Mesenchymal stem cell (in vitro differentiated cells and primary cell): ENCODE results near the gene FCHSD1.

Experiments used
- DNase-seq: peaks from one replicate; pipeline ENCODE4 v3.0.0-alpha.2; 2013
- H2AFZ ChIP-seq: one replicate; pipeline ENCODE4 v1.6.1; 2013; ENCODE audit warnings: low read depth, mild to moderate bottlenecking, control low read depth, inconsistent platforms, low read length, moderate library complexity
- H2AK5ac ChIP-seq: 2 replicates; pipeline ENCODE4 v1.6.1; 2013; ENCODE audit warnings: low read length, moderate library complexity, mild to moderate bottlenecking, inconsistent platforms; ENCODE audit not compliant: severe bottlenecking
- H2BK120ac ChIP-seq: one replicate; pipeline ENCODE4 v1.6.1; 2013; ENCODE audit warnings: low read depth, mild to moderate bottlenecking, inconsistent platforms, low read length, moderate library complexity
- H2BK12ac ChIP-seq, 2 experiments: one replicate each; pipeline ENCODE4 v1.6.1; 2013; ENCODE audit warnings: inconsistent platforms in 2 of 2, low read length in 2 of 2, mild to moderate bottlenecking in 2 of 2, moderate library complexity in 2 of 2, control low read depth in 1 of 2
- H2BK15ac ChIP-seq: one replicate; pipeline ENCODE4 v1.6.1; 2013; ENCODE audit warnings: mild to moderate bottlenecking, low read depth, inconsistent platforms; ENCODE audit not compliant: poor library complexity, severe bottlenecking
- H2BK5ac ChIP-seq: 2 replicates; pipeline ENCODE4 v1.6.1; 2013; ENCODE audit warnings: low read depth, mild to moderate bottlenecking, low read length, control low read depth, inconsistent platforms; ENCODE audit not compliant: poor library complexity, severe bottlenecking
- H3K14ac ChIP-seq, 2 experiments: one replicate each; pipeline ENCODE4 v1.6.1; 2013; ENCODE audit warnings: inconsistent platforms in 2 of 2, low read length in 2 of 2, control low read depth in 1 of 2, mild to moderate bottlenecking in 1 of 2, moderate library complexity in 1 of 2
- H3K18ac ChIP-seq, 2 experiments: one replicate each; pipeline ENCODE4 v1.6.1; 2013; ENCODE audit warnings: inconsistent platforms in 2 of 2, low read length in 2 of 2, control low read depth in 1 of 2, low read depth in 1 of 2, mild to moderate bottlenecking in 1 of 2
- H3K23ac ChIP-seq, 2 experiments: one replicate each; pipeline ENCODE4 v1.6.1; 2013; ENCODE audit warnings: inconsistent platforms in 2 of 2, low read length in 2 of 2, mild to moderate bottlenecking in 2 of 2, moderate library complexity in 2 of 2, control low read depth in 1 of 2
- H3K27ac ChIP-seq: 2 replicates; pipeline ENCODE4 v1.5.1; 2013; ENCODE audit warnings: mild to moderate bottlenecking, moderate library complexity, low read length, control low read depth, inconsistent platforms; ENCODE audit not compliant: poor library complexity, severe bottlenecking
- H3K27me3 ChIP-seq, 2 experiments: 2 replicates each; pipeline versions ENCODE4 v1.6.1 to v1.7.0; 2013; ENCODE audit warnings: low read length in 2 of 2, mild to moderate bottlenecking in 2 of 2, moderate library complexity in 2 of 2, control low read depth in 1 of 2, inconsistent platforms in 1 of 2; ENCODE audit not compliant: control insufficient read depth in 1 of 2, insufficient read depth in 1 of 2
- H3K36me3 ChIP-seq, 2 experiments: 2 replicates each; pipeline versions ENCODE4 v1.6.1 to v1.7.0; 2013; ENCODE audit warnings: low read length in 2 of 2, control low read depth in 1 of 2, inconsistent platforms in 1 of 2, low read depth in 1 of 2, mild to moderate bottlenecking in 1 of 2; ENCODE audit not compliant: insufficient read depth in 2 of 2, control insufficient read depth in 1 of 2
- H3K4ac ChIP-seq, 2 experiments: one replicate each; pipeline ENCODE4 v1.6.1; 2013; ENCODE audit warnings: inconsistent platforms in 2 of 2, low read length in 2 of 2, mild to moderate bottlenecking in 2 of 2, moderate library complexity in 2 of 2, control low read depth in 1 of 2, low read depth in 1 of 2
- H3K4me1 ChIP-seq: 2 replicates; pipeline ENCODE4 v1.6.1; 2013; ENCODE audit warnings: low read depth, low read length, control low read depth; ENCODE audit not compliant: control insufficient read depth, insufficient read depth
- H3K4me2 ChIP-seq: 2 replicates; pipeline ENCODE4 v1.6.1; 2013; ENCODE audit warnings: low read length, mild to moderate bottlenecking, inconsistent platforms; ENCODE audit not compliant: poor library complexity, severe bottlenecking
- H3K4me3 ChIP-seq, 2 experiments: 2 replicates each; pipeline versions ENCODE4 v1.5.1 to v1.7.0; 2013; ENCODE audit warnings: low read length in 2 of 2, mild to moderate bottlenecking in 2 of 2, control low read depth in 1 of 2, low read depth in 1 of 2; ENCODE audit not compliant: insufficient read depth in 1 of 2
- H3K79me1 ChIP-seq: replicated peaks from 2 replicates; pipeline ENCODE4 v1.6.1; 2013; ENCODE audit warnings: mild to moderate bottlenecking, control low read depth, low read length, inconsistent platforms; ENCODE audit not compliant: poor library complexity, severe bottlenecking
- H3K9ac ChIP-seq: 2 replicates; pipeline ENCODE4 v1.7.0; 2013; ENCODE audit warnings: mild to moderate bottlenecking, low read length, moderate library complexity
- H3K9me3 ChIP-seq: 2 replicates; pipeline ENCODE4 v1.7.0; 2013; ENCODE audit warnings: mild to moderate bottlenecking, low read length; ENCODE audit not compliant: control insufficient read depth
- H4K8ac ChIP-seq: one replicate; pipeline ENCODE4 v1.6.1; 2013; ENCODE audit warnings: inconsistent platforms, mild to moderate bottlenecking, low read length, moderate library complexity
- H4K91ac ChIP-seq: one replicate; pipeline ENCODE4 v1.6.1; 2013; ENCODE audit warnings: mild to moderate bottlenecking, low read length, inconsistent platforms
- WGBS: methylation state at CpG from one replicate; pipeline ENCODE4 v1.1.7; 2013; ENCODE audit warnings: mixed read lengths; 5-methylcytosine and 5-hydroxymethylcytosine counted together

Gene FCHSD1

DNA sequence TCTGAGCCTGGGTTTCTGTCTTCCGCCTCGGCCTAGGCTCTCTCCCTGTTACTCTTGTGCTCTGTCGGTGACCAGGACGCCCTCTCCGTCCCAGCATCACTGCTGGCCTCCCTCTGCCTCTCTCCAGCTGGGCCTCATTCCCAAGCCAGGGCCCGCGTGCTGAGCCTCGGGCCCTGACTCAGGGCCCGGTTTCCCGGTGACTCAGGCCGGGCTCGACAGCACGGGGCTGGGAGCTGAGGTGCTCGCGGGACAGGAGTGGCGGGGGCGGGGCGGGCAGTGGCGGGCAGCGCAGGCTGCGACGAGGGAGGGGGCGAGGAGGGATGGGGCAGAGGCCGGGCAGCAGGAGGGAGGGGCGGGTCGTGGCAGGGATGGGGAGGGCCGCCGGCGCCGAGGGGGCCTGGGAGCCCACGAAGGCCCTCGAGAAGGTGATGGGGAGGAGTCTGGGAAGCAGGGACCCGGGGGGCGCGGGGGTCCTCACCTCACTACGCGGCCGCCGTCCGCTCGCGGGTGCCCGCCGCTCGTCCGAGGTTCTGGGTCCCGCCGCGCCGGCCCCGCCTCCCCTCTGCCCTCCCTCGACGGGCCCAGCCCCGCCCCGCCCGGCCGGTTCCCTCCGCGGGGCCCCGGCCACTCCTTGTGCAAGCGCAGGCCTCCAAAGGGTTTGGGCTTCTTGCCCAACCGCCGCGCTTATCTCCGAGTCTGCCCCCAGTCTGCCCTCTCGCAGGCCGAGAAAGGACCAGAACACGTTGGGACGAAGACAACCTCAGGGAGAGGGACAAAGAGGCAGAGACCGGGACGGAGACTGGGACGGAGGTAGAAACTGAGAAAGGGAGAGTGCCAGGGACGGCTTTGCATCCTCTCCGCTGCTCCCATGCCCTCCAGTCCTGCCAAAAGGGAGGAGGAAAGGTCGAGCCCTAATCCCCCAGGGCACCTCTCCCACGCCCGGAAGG is 30.8 kb upstream of the FCHSD1 start, which contains the start of gene ARAP3:
ARAP3 (minus strand) TSS at position 536 of the 947 bp plus-strand sequence. CDS start 1,744 bp downstream, outside the sequence.
- Histone ChIP-seq H2BK5ac (no peak within 1 kb of the TSS), H3K9ac (peak within 1 kb of the TSS; percentile 94), H2BK120ac (peak within 1 kb of the TSS; percentile 82), H3K27ac (peak within 1 kb of the TSS; percentile 13), H3K4ac (peak within 1 kb of the TSS; percentile 39 to 94), H2AK5ac (peak within 1 kb of the TSS; percentile 23), H3K4me3 (peak within 1 kb of the TSS; percentile 54 to 78), H3K36me3 (peaks cover 18 to 21% of the 10 kb centered on the region in 2 experiments), H2BK15ac (peak within 1 kb of the TSS; percentile 92), H3K18ac (peak within 1 kb of the TSS; percentile 66 to 69), H3K9me3 (no peaks in the 10 kb centered on the region), H3K4me2 (peak within 1 kb of the TSS; percentile 84), H2AFZ (peak within 1 kb of the TSS; percentile 57), H3K27me3 (no peaks in the 10 kb centered on the region), H4K91ac (peak within 1 kb of the TSS; percentile 90), H3K4me1 (peaks cover 29% of the 10 kb centered on the region), H3K14ac (peak within 1 kb of the TSS in 1 of 2 experiments; percentile 86), H4K8ac (peak within 1 kb of the TSS; percentile 98), H2BK12ac (peak within 1 kb of the TSS; percentile 85 to 96), H3K79me1 (peaks cover 17% of the 10 kb centered on the region), H3K23ac (peak within 1 kb of the TSS in 1 of 2 experiments; percentile 53)
- WGBS = 1% methylated on average over 61 of the region's 77 CpGs
- DNase-seq = peak; percentile 91

DNA sequence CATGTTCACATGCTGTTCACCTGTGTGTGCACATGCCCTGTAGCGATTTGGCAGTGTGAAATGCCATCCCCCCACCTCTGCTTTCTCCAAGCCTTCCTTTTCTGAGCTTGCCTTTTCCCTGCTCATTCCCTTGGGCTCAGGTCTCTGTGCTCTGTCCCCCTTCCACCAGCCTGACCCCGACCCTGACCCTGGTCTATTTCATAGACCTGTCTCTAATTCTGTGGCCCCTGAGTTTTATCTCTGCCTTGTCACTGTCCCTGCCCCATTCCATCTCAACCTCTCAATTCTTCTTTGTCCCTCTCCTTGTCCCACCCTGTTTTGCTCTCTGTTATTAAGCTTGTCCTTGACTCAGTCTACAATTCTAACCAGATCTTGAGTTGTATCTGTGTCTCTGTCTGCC is 30.1 kb upstream of the FCHSD1 start:
- Histone ChIP-seq H2BK5ac (no peak overlapping the region), H3K18ac (peak overlapping the region; percentile 60 to 69), H3K9me3 (no peaks in the 10 kb centered on the region), H3K14ac (peak overlapping the region in 1 of 2 experiments; percentile 86), H3K9ac (peak overlapping the region; percentile 94), H2BK12ac (peak overlapping the region; percentile 85 to 96), H2BK15ac (peak overlapping the region; percentile 92), H4K8ac (peak overlapping the region; percentile 39), H3K4ac (peak overlapping the region; percentile 29 to 62), H3K79me1 (peaks cover 17% of the 10 kb centered on the region), H3K4me3 (peak overlapping the region; percentile 54 to 78), H2BK120ac (no peak overlapping the region), H3K27ac (peak overlapping the region; percentile 13), H3K36me3 (peaks cover 18 to 21% of the 10 kb centered on the region in 2 experiments), H3K23ac (peak overlapping the region in 1 of 2 experiments; percentile 53), H3K4me2 (peak overlapping the region; percentile 84), H2AK5ac (peak overlapping the region; percentile 23), H3K27me3 (no peaks in the 10 kb centered on the region), H3K4me1 (peaks cover 29% of the 10 kb centered on the region), H2AFZ (peak overlapping the region; percentile 6), H4K91ac (peak overlapping the region; percentile 90)
- DNase-seq = no peak
- 42% methylated on average over 2 of the region's 2 CpGs for WGBS

DNA sequence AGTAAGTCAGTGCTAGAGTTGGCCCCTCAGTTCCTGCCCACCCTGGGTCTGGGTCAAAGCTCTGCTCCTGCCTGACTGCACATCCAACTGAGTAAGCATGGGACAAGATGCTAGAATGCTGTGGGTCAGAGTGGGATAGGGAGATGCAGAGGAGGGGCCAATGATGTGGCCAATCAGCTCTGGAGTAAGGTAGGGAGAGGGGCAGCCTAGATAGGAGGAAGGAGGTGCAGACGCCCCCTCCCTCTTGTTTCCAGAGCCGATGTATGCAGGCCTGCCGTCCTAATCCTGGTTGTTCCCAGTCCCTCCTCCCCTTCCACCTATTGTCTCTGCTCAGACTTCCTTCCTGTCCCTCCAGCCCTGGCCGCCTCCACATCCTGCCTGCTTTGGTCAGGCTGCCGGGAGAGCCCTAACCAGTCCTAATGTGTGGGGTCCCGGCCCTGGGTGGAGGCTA is 29.6 kb upstream of the FCHSD1 start:
- Histone ChIP-seq H4K8ac (peak overlapping the region; percentile 39), H3K79me1 (peaks cover 17% of the 10 kb centered on the region), H2BK15ac (no peak overlapping the region), H3K4ac (peak overlapping the region; percentile 5 to 62), H3K36me3 (peaks cover 18 to 21% of the 10 kb centered on the region in 2 experiments), H3K27ac (no peak overlapping the region), H3K4me3 (peak overlapping the region in 1 of 2 experiments; percentile 78), H2AK5ac (no peak overlapping the region), H3K27me3 (no peaks in the 10 kb centered on the region), H3K9me3 (no peaks in the 10 kb centered on the region), H3K4me1 (peaks cover 29% of the 10 kb centered on the region), H3K14ac (peak overlapping the region in 1 of 2 experiments; percentile 69), H2BK12ac (peak overlapping the region; percentile 20 to 96), H3K4me2 (peak overlapping the region; percentile 84), H4K91ac (peak overlapping the region; percentile 3), H2AFZ (peak overlapping the region; percentile 15), H3K18ac (peak overlapping the region; percentile 60 to 69), H3K23ac (peak overlapping the region in 1 of 2 experiments; percentile 11), H2BK5ac (no peak overlapping the region), H3K9ac (peak overlapping the region; percentile 94), H2BK120ac (no peak overlapping the region)
- WGBS = 5% methylated on average over 6 of the region's 6 CpGs
- DNase-seq = peak; percentile 36

GRCh38 chr5:141680178-141680577 is 29.0 kb upstream of the FCHSD1 start:
- H3K27me3 ChIP-seq = no peaks in the 10 kb centered on the region
- 97% methylated on average over 16 of the region's 16 CpGs for WGBS
- H3K18ac ChIP-seq = no peak overlapping the region
- no peak overlapping the region for H4K8ac ChIP-seq
- H3K79me1 ChIP-seq = peaks cover 17% of the 10 kb centered on the region
- H2BK5ac ChIP-seq = no peak overlapping the region
- no peak overlapping the region for H2AK5ac ChIP-seq
- peak overlapping the region in 1 of 2 experiments; percentile 5 for H3K4ac ChIP-seq
- no peak overlapping the region for H2BK15ac ChIP-seq
- no peak overlapping the region for H3K27ac ChIP-seq
- H3K23ac ChIP-seq = peak overlapping the region in 1 of 2 experiments; percentile 36
- no peaks in the 10 kb centered on the region for H3K9me3 ChIP-seq
- no peak overlapping the region for H3K4me2 ChIP-seq
- H3K36me3 ChIP-seq = peaks cover 18 to 21% of the 10 kb centered on the region in 2 experiments
- no peak for DNase-seq
- H3K4me3 ChIP-seq = no peak overlapping the region
- peak overlapping the region; percentile 20 to 45 for H2BK12ac ChIP-seq
- H3K4me1 ChIP-seq = peaks cover 29% of the 10 kb centered on the region
- H3K14ac ChIP-seq = peak overlapping the region in 1 of 2 experiments; percentile 31
- H2AFZ ChIP-seq = no peak overlapping the region
- H4K91ac ChIP-seq = no peak overlapping the region
- no peak overlapping the region for H2BK120ac ChIP-seq
- H3K9ac ChIP-seq = no peak overlapping the region
